ENCODE measurements around the gene NUAK1.

The NUAK1 gene

DNA sequence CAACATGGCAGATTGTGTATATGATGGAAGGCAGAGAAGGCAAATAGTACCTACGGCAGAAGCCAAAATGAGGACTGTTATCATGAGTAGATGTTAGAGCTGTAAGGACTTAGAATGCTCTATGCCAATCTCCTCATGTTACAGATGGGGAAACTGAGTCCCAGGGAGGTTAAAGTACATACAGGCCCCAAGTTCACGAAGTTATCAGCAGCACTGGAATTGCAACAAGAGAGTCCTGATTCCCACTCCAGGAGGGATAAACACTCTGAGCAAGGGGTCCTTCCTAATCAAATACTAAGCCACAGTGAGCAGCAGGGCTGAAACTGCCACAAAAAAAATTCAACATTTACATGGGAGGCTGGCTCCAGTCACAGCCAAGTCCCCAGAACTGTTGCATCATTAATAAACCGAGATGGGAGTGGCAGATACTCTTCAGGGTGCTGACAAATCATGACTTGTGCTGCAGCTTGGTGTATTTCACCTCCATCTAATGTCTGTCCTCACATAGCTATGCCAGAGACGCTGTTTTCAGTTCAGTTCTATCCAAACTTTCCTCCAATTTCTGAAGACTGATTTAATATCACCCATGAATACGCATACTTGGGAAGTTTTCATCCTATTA is 24.2 kb downstream of the NUAK1 start:
- intact Hi-C loops (cut with micrococcal nuclease): no loop called here
- Mint-ChIP-seq H3K27me3 (peaks cover 17% of the 10 kb centered on the region), H3K27ac (no peak overlapping the region), H3K9me3 (no peaks in the 10 kb centered on the region), H3K36me3 (ENCODE audit: low read depth) (no peaks in the 10 kb centered on the region), H3K4me3 (no peak overlapping the region), H3K4me1 (ENCODE audit: low read depth) (peaks cover 17% of the 10 kb centered on the region)

DNA sequence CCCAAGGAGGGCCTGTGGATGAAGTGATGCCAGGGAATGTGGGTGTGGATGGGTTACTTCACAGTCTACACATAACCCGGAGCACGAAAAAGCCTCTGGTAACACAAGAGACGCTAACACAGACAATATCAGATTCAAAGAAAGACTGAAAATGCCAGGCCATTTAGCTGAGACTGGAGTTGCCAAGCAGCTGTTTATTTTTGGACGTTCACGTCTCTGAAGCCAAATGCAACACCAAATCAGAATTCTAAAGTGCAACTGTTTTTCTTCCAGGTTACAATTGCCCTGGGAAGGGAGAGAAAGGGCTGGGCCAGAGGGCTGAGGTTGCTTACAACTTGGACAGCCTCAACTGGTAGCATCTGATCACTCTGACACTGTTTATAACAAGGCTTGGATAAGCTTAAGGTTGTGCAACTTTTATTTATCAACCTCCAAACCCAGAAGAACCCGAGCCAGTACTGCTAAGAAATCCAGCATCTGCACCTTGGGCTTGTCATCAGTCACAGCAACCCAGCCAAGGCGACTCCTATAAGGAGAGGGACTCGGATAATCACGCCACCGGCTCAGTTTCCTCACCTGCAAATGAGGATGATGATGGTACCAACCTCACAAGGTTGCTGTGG is 24.8 kb downstream of the NUAK1 start:
- Mint-ChIP-seq H3K27ac (no peak overlapping the region), H3K4me3 (no peak overlapping the region), H3K9me3 (no peaks in the 10 kb centered on the region), H3K36me3 (ENCODE audit: low read depth) (no peaks in the 10 kb centered on the region), H3K4me1 (ENCODE audit: low read depth) (peaks cover 17% of the 10 kb centered on the region), H3K27me3 (peaks cover 20% of the 10 kb centered on the region)
- intact Hi-C loops (cut with micrococcal nuclease): no loop called here

DNA sequence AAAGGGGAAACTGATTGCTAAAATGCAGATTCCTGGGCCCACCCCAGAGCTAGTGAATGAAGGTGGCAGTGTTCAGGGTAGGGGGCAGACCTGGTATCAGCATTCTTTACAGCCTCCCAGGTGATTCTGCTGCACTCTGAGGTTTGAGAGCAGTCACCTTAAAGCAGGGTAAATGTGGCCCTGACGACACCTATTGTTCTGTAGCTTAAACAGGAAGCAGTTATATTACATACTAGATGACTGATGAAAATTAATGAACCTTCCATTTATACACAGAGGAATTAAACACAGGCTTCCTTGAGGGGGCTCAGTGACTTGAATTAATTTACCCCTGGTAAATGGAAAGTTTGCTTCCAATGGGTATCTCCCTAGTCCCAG is 25.3 kb downstream of the NUAK1 start:
- peaks cover 17% of the 10 kb centered on the region for H3K4me1 Mint-ChIP-seq (ENCODE audit: low read depth)
- intact Hi-C loops (cut with micrococcal nuclease): no loop called here
- no peaks in the 10 kb centered on the region for H3K36me3 Mint-ChIP-seq (ENCODE audit: low read depth)
- H3K27me3 Mint-ChIP-seq: peaks cover 17% of the 10 kb centered on the region
- H3K9me3 Mint-ChIP-seq: no peaks in the 10 kb centered on the region
- no peak overlapping the region for H3K4me3 Mint-ChIP-seq
- peak overlapping the region; percentile 57 for H3K27ac Mint-ChIP-seq

DNA sequence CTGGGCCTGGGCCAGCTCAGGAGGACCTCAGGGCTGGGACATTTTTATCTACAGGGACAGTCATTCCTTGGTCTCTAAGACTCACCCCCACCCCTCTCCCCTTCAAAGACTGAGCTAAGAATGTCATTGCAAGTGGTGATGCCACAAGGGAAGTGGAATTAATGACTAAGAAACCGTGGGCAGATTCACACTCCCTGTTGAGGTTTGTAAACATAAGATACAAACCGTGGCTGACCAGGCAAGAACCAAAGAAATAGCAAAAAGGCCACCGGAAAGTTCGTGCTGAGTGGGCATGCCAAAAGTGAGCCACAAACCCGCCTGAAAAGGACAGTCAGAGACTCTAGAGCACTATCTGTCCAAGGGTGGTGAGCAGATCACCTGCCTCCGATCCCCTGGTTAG is 25.7 kb downstream of the NUAK1 start:
- H3K4me1 Mint-ChIP-seq (ENCODE audit: low read depth): peaks cover 17% of the 10 kb centered on the region
- H3K27ac Mint-ChIP-seq: peak overlapping the region; percentile 57
- intact Hi-C loops (cut with micrococcal nuclease): no loop called here
- H3K36me3 Mint-ChIP-seq (ENCODE audit: low read depth): no peaks in the 10 kb centered on the region
- H3K9me3 Mint-ChIP-seq: no peaks in the 10 kb centered on the region
- H3K4me3 Mint-ChIP-seq: no peak overlapping the region
- H3K27me3 Mint-ChIP-seq: peaks cover 19% of the 10 kb centered on the region

DNA sequence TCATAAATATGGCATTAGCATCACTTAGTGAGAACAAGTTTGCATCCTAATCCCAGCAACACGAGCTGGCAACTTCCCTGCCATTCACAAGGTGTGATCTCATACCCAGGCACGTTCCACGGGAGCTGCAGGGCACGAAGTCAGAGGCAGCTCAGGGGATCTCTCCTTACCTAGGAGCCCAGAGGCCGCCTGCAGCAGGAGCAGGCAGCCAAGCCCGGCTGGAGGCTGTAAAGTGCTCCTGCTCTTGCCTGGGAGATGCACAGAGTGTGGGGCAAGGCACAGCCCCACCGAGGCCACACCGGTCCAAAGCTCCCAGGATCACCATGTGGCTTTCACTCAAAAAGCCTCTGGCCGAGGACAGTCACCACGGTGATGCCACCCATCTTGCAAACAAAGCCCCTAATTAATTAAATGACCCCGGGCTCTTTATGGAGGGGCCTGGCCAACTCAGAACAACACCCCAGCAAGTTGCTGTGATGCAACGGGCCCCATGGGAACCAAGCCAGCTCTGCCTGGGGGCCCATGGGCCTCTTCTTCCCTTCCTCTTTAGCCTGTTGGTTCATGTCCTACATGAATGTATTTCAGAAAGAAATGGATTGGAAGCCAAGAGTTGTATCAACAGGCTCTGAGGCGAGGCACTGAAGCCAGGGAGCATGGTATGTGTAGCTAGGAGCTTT is 26.5 kb downstream of the NUAK1 start:
- no peak overlapping the region for H3K27ac Mint-ChIP-seq
- H3K9me3 Mint-ChIP-seq: no peaks in the 10 kb centered on the region
- H3K4me3 Mint-ChIP-seq: no peak overlapping the region
- H3K27me3 Mint-ChIP-seq: peaks cover 26% of the 10 kb centered on the region
- H3K4me1 Mint-ChIP-seq (ENCODE audit: low read depth): peaks cover 17% of the 10 kb centered on the region
- no peaks in the 10 kb centered on the region for H3K36me3 Mint-ChIP-seq (ENCODE audit: low read depth)
- intact Hi-C loops (cut with micrococcal nuclease): no loop called here

DNA sequence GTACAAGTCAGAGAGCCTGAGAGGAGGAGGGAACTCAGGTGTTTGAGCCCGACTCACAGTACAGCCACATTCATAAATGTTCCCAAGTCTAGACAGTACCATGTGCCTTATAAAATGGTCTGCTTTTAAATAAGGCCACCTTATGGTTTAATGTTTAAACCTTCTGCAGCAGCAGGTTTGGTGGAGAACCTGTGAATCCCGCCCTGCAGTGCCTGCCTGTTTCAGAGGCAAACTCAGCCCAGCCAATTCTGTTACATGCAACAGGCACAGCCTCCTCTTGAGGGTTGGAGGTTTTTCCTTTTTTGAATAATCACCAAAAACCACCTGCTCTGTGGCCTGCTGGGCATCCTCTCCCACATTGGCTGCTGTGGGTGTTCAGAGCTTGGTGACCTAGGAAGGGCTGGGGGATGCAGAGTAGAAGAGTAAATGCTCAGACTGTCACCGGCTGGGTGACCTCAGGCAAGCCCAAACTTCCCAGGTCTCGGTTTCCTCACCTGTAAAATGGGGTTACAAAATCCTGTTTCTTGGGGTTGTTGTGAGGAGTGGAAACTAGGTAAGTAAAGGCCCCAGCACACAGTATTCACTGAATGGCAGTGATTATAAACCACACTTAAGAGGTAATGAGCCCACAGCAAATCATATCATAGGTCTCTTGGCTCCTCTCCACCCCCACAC is 28.0 kb downstream of the NUAK1 start:
- Mint-ChIP-seq H3K27me3 (peaks cover 34% of the 10 kb centered on the region), H3K4me3 (no peak overlapping the region), H3K36me3 (ENCODE audit: low read depth) (no peaks in the 10 kb centered on the region), H3K4me1 (ENCODE audit: low read depth) (peaks cover 17% of the 10 kb centered on the region), H3K27ac (no peak overlapping the region), H3K9me3 (no peaks in the 10 kb centered on the region)
- intact Hi-C loops (cut with micrococcal nuclease): no loop called here

DNA sequence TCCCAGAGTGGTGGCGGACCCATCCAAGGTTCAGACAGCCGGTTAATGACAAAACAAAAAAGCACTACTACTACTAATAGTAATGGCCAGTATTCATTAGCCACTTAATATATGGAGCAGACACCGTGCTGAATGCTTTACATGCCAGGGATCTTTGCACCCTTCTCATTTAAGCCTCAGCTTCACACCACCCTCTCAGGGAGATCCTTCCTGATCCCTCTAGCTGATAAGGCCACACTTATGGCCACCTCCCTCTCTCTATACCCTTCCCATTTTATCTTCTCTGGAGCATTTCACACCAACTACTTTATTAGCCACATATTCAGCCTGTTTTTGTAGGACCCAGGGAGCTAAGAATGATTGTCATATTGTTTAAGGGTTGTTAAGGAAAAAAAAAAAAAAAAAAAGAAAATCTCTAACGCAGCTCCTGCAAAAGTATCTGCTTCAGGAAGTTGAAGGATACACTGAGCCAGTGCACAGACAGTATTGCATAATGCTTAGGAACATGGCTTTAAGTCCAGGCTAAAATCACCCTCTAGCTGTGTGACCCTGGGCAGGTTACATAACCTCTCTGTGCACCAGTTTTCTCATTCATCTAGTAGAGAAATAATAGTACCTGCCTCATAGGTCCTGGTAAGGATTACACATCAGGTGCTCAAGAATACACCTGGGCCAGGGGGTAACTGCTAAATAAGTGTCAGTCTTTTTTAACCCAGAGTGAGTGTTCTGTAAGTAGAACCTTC is 29.4 kb downstream of the NUAK1 start:
- Mint-ChIP-seq H3K27me3 (peaks cover 32% of the 10 kb centered on the region), H3K27ac (no peak overlapping the region), H3K4me3 (no peak overlapping the region), H3K9me3 (no peaks in the 10 kb centered on the region), H3K36me3 (ENCODE audit: low read depth) (no peaks in the 10 kb centered on the region), H3K4me1 (ENCODE audit: low read depth) (peaks cover 17% of the 10 kb centered on the region)
- intact Hi-C loops (cut with micrococcal nuclease): no loop called here

DNA sequence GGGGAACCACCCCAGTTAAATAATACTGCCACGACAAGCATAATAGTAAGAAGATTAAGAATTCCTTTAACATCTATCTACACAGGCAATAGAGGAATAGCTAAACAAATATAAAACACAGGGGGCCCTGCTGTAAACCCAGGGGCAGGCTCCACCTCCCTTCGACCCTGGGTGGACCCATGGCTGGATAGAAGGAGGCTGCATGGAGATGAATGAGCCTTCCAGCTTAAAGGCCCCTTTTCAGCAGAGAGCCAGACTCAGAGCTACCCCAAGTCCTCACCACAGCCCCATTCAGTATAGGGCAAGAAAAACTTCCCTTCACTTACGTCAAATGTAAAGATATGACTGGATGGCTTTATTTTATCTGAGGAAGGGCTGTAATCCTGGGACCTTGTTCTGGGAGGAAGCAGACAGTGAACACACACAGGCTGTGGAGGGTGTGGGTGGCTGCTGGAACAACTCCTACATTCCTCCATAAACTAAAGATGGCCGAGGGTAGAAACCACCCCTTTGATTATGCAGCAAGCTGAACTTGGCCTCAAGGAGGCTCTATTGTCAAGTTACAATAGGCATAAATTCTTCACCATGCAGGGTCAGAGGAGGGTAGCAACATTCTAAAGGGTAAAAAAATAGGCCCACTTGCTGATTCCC is 30.4 kb downstream of the NUAK1 start:
- intact Hi-C loops (cut with micrococcal nuclease): no loop called here
- H3K27ac Mint-ChIP-seq: no peak overlapping the region
- peaks cover 39% of the 10 kb centered on the region for H3K27me3 Mint-ChIP-seq
- H3K36me3 Mint-ChIP-seq (ENCODE audit: low read depth): no peaks in the 10 kb centered on the region
- H3K9me3 Mint-ChIP-seq: no peaks in the 10 kb centered on the region
- peaks cover 12% of the 10 kb centered on the region for H3K4me1 Mint-ChIP-seq (ENCODE audit: low read depth)
- H3K4me3 Mint-ChIP-seq: no peak overlapping the region

DNA sequence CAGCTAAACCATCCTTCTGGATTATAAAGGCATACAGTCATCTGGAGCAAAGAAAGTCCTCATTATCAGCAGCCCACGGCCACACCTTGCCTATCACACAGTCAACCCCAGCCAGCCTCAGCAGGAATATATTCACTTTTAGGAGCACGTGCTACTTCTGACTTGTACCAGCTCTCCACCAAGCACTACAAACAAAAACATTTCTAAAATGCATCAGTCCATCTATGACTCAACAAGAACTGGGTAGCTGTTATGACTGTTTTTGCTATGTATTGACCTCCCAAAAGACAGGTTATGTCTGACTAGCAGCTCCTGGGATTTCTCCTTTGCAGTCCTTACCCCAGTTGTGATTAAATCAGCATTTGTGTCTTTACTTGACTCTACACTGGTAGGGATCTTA is 31.2 kb downstream of the NUAK1 start:
- H3K27ac Mint-ChIP-seq: no peak overlapping the region
- H3K9me3 Mint-ChIP-seq: no peaks in the 10 kb centered on the region
- intact Hi-C loops (cut with micrococcal nuclease): no loop called here
- no peak overlapping the region for H3K4me3 Mint-ChIP-seq
- no peaks in the 10 kb centered on the region for H3K36me3 Mint-ChIP-seq (ENCODE audit: low read depth)
- H3K4me1 Mint-ChIP-seq (ENCODE audit: low read depth): peaks cover 4% of the 10 kb centered on the region
- H3K27me3 Mint-ChIP-seq: peaks cover 41% of the 10 kb centered on the region

DNA sequence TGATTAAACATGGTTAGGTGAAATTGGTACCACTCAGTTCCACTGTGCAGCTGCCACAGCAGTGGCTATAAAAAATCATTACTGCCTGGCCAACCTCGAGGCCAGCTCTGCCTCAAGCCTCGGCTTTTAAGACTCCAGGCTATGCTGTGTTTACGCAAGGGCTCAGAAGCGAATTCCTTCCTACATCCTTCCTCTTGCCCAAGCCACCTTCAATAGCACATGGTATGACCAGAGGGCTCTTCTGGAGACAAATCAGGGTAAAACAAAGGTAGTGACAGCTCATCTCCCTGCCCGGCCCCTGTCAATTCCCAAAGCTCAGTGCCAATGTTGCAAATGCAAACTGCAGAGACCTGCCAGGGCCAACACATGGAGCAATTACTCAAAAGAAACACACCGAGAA is 31.9 kb downstream of the NUAK1 start:
- H3K27me3 Mint-ChIP-seq: peaks cover 41% of the 10 kb centered on the region
- H3K36me3 Mint-ChIP-seq (ENCODE audit: low read depth): no peaks in the 10 kb centered on the region
- no peak overlapping the region for H3K4me3 Mint-ChIP-seq
- intact Hi-C loops (cut with micrococcal nuclease): no loop called here
- no peaks in the 10 kb centered on the region for H3K9me3 Mint-ChIP-seq
- no peaks in the 10 kb centered on the region for H3K4me1 Mint-ChIP-seq (ENCODE audit: low read depth)
- H3K27ac Mint-ChIP-seq: no peak overlapping the region

DNA sequence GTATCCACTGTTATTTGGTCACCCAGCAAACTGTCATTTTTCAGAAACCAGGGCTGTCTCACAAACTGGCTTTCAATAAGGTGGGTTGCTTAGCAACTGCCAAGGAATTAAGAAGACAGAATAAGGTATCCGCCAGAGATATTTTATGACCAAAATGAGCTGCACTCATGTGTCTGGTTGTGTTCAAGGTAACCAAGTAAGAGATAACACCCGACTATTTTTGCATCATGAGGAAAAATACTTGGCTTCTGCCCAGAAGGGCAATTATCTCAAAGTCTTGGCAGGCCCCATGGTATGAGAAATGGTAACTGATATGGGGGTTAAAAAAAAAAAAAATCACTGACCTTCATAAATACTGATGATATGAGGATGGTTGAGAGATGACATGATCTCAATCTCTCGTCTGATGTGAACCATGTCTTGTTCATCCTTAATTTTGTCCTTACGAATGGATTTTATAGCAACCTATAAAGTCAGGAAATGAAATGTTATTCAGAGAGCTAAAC is 32.6 kb downstream of the NUAK1 start:
- no peaks in the 10 kb centered on the region for H3K4me1 Mint-ChIP-seq (ENCODE audit: low read depth)
- no peak overlapping the region for H3K4me3 Mint-ChIP-seq
- no peaks in the 10 kb centered on the region for H3K36me3 Mint-ChIP-seq (ENCODE audit: low read depth)
- H3K27ac Mint-ChIP-seq: no peak overlapping the region
- intact Hi-C loops (cut with micrococcal nuclease): no loop called here
- no peaks in the 10 kb centered on the region for H3K9me3 Mint-ChIP-seq
- H3K27me3 Mint-ChIP-seq: peaks cover 43% of the 10 kb centered on the region

DNA sequence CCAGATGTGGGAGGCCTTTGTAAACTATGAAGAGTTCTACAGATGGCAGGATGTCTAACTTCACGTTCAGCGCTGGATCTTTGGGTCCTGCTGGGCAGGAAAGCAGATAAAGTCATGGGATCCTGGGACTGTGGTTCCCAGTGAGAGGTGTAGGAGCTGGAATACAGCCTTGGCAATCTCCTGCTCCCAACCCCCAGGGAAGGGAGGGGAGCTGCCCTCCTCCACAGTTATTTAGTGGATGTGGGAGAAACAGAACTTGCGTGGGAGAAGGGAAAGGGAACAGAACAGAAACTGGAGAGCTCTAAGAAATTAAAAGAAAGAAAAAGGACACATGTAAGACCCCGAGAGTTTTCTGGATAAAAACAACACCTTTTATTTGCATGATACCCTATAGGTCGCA is 37.0 kb downstream of the NUAK1 start:
- Mint-ChIP-seq H3K36me3 (ENCODE audit: low read depth) (no peaks in the 10 kb centered on the region), H3K27ac (no peak overlapping the region), H3K27me3 (peaks cover 18% of the 10 kb centered on the region), H3K4me3 (no peak overlapping the region), H3K9me3 (no peaks in the 10 kb centered on the region), H3K4me1 (ENCODE audit: low read depth) (no peaks in the 10 kb centered on the region)
- intact Hi-C loops (cut with micrococcal nuclease): no loop called here

DNA sequence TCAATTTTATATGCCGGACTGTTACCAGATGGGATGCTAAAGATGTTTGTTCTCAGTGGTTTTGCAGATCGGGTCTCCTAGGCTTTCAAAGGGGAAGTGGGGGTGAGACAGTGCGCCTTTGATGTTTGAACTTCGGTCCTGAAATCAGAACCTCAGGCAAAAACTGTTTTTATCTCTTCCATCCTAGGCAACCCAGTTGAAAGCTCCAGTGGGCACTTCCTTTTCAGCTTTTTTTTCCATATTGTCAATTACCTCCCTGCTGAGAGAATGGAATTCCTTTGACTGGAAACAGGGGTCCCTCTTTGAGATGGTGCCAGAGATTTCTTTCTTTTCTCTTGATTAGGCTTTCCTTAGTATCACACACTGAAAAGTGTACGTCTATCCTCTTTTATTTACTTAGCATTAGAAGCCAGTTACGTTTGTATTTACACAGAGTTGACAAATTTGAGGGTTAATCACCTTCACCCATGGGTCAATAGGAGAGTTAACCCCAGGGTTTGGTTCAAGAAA is 40.0 kb downstream of the NUAK1 start:
- H3K27me3 Mint-ChIP-seq: peaks cover 11% of the 10 kb centered on the region
- no peaks in the 10 kb centered on the region for H3K4me1 Mint-ChIP-seq (ENCODE audit: low read depth)
- no peaks in the 10 kb centered on the region for H3K9me3 Mint-ChIP-seq
- intact Hi-C loops (cut with micrococcal nuclease): no loop called here
- no peak overlapping the region for H3K4me3 Mint-ChIP-seq
- no peaks in the 10 kb centered on the region for H3K36me3 Mint-ChIP-seq (ENCODE audit: low read depth)
- no peak overlapping the region for H3K27ac Mint-ChIP-seq
